Measurements from ENCODE around the gene BCL7B. TPM values are rescaled to one million over a fixed set of nuclear protein-coding genes. Genes with fewer than 3 reads are reported as not detected.

The BCL7B gene
- total and polyA plus RNA-seq, 2 experiments from 2014 or later = 17.0 to 18.2 TPM

GRCh38 chr7:73577627-73578341 is 20.3 kb upstream of the BCL7B start:
- ATAC-seq (peak; percentile 36), DNase-seq (ENCODE audit: low spot score) (peak; percentile 37)
- Mint-ChIP-seq H3K9me3 (no peaks in the 10 kb centered on the region), H3K4me3 (peak overlapping the region; percentile 86), H3K27ac (no peak overlapping the region), H3K36me3 (ENCODE audit: low read depth) (peaks cover 25% of the 10 kb centered on the region), H3K27me3 (ENCODE audit: insufficient read depth, low read depth, poor library complexity) (peaks cover 21% of the 10 kb centered on the region), H3K4me1 (peaks cover 9% of the 10 kb centered on the region; the same call in 2 of the 3 replicates)
- H4K20me1 ChIP-seq (replicated peaks; ENCODE audit: insufficient read depth) = peaks cover 5% of the 10 kb centered on the region
- peaks cover 3% of the 10 kb centered on the region; the same call in 1 of the 2 replicates for H3K4me1 ChIP-seq (ENCODE audit: insufficient read depth)
- no peaks in the 10 kb centered on the region for H3F3A ChIP-seq (replicated peaks; ENCODE audit: low read depth)
- H3K27ac ChIP-seq (ENCODE audit: low read depth) = no peak overlapping the region
- peak overlapping the region; percentile 95 for H3K4me3 ChIP-seq
- peaks cover 9% of the 10 kb centered on the region for H3K79me2 ChIP-seq (replicated peaks; ENCODE audit: insufficient read depth)
- H3K4me2 ChIP-seq = peak overlapping the region; percentile 99
- H3K36me3 ChIP-seq (ENCODE audit: insufficient read depth) = no peaks in the 10 kb centered on the region; the same call in 1 of the 2 replicates
- peak overlapping the region; percentile 83; the same call in 1 of the 2 replicates for H2AFZ ChIP-seq
- no peaks in the 10 kb centered on the region for H3K9me2 ChIP-seq (ENCODE audit: insufficient read depth)
- TF ChIP-seq REST (IDR thresholded peaks at IDR 0.05; ENCODE audit: unreplicated experiment) = no peak
- no peak for TF ChIP-seq CREB1 (CRISPR knock-in tag; IDR thresholded peaks at IDR 0.05; ENCODE audit: low read depth)
- TF ChIP-seq CTCF (conservative IDR thresholded peaks at IDR 0.05; ENCODE audit: low read depth in 2 of 2) = no peak
- TF ChIP-seq POLR2AphosphoS5 (IDR thresholded peaks at IDR 0.05; ENCODE audit: low read depth) = no peak
- no peak for TF ChIP-seq ZNF462 (CRISPR knock-in tag; IDR thresholded peaks at IDR 0.05)
- TF ChIP-seq JUNB (IDR thresholded peaks at IDR 0.05; ENCODE audit: unreplicated experiment) = no peak
- no peak for TF ChIP-seq EZH2phosphoT487 (IDR thresholded peaks at IDR 0.05; ENCODE audit: unreplicated experiment)
- no peak for TF ChIP-seq ZNF331 (CRISPR knock-in tag; IDR thresholded peaks at IDR 0.05; ENCODE audit: low read depth)
- no peak for TF ChIP-seq ZNF114 (CRISPR knock-in tag; IDR thresholded peaks at IDR 0.05)
- TF ChIP-seq ETS1 (IDR thresholded peaks at IDR 0.05) = no peak
- no peak for TF ChIP-seq EZH2 (IDR thresholded peaks at IDR 0.05; ENCODE audit: low read depth, unreplicated experiment)
- peaks cover 48% of the 10 kb centered on the region for H3K27me3 ChIP-seq (ENCODE audit: insufficient read depth)
